ENCODE results near the gene INTS15. TPM values are rescaled to one million over a fixed set of nuclear protein-coding genes. Genes with fewer than 3 reads are reported as not detected.
A peak's percentile ranks its signal among the peaks of the same experiment; 100 is the strongest.

INTS15 gene
- total RNA-seq, 4 donors from 2014 or later: 28.0 to 63.0 (median 34.0) TPM

DNA sequence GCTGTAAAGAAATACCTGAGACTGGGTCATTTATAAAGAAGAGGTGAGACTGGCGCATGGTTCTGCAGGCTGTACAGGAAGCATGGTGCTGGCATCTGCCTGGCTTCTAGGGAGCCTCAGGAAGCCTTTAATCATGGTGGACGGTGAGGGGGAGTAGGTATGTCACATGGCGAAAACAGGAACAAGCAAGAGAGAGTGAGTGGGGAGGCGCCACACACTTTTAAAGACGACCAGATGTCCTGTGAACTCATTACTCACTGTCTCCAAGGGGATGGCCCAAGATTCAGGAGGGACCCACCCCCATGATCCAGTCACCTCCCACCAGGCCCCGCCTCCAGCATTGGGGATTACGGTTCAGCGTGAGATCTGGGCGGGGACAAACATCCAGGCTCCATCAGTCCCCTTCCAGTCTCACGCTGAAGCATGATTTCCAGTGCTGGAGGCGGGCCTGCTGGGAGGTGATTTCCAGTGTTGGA, 50.5 kb downstream of the INTS15 start:
- H3K27ac ChIP-seq: no peak overlapping the region
- DNase-seq (ENCODE audit: low spot score in 2 of 2): peak; percentile 12 to 18
- 55 to 66% methylated on average over 11 of the region's 11 CpGs for WGBS, 2 donors
- H3K9me3 ChIP-seq: no peaks in the 10 kb centered on the region
- peaks cover 0 to 46% (median 16%) of the 10 kb centered on the region in 4 donors for H3K4me1 ChIP-seq
- peaks cover 0 to 61% (median 0%) of the 10 kb centered on the region in 3 donors for H3K36me3 ChIP-seq
- H3K27me3 ChIP-seq: no peaks in the 10 kb centered on the region
- TF ChIP-seq, protein P1, sequence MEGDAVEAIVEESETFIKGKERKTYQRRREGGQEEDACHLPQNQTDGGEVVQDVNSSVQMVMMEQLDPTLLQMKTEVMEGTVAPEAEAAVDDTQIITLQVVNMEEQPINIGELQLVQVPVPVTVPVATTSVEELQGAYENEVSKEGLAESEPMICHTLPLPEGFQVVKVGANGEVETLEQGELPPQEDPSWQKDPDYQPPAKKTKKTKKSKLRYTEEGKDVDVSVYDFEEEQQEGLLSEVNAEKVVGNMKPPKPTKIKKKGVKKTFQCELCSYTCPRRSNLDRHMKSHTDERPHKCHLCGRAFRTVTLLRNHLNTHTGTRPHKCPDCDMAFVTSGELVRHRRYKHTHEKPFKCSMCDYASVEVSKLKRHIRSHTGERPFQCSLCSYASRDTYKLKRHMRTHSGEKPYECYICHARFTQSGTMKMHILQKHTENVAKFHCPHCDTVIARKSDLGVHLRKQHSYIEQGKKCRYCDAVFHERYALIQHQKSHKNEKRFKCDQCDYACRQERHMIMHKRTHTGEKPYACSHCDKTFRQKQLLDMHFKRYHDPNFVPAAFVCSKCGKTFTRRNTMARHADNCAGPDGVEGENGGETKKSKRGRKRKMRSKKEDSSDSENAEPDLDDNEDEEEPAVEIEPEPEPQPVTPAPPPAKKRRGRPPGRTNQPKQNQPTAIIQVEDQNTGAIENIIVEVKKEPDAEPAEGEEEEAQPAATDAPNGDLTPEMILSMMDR (IDR thresholded peaks at IDR 0.05): no peak
- TF ChIP-seq POLR2A (IDR thresholded peaks at IDR 0.05): no peak
- no peak for TF ChIP-seq EP300 (IDR thresholded peaks at IDR 0.05)
- no peak overlapping the region for H3K4me3 ChIP-seq

DNA sequence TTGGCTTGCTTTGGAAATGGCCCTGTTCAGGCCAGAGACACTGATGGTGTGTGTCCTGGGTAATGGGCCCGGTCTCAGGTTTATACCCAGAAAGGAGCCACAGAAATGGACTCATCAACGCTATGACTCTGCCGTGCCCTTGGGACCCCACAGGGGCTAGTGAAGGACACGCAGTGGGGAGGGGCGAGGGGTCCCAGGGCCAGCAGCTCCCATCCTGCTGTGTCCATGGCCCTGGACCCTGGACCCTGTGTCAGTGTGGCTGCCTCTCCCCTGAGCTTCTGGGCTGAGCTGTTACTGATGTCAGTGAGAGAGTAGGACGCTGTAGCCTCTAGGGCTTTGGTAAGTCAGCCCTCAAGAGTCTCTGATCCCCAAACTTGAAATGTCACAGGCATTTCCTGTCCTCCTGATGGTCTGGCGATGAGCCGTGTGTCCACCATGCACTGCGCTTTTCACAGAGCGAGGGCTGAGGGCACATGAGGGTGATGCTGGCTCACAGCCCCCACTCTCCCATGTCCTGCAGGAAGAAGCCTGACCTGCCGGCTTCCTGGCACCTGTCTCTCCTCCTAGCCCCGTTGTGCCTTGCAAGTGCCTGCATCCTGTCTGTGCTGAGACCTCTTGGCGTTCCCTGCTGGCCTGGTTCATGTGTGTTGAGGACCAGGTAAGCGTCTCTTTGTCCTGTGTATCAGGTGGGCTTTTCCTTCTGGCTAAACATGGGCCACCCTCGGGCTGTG, 51.6 kb downstream of the INTS15 start:
- Histone ChIP-seq H3K27ac (no peak overlapping the region), H3K4me3 (no peak overlapping the region), H3K36me3 (peaks cover 0 to 73% (median 0%) of the 10 kb centered on the region in 3 donors), H3K27me3 (no peaks in the 10 kb centered on the region), H3K9me3 (no peaks in the 10 kb centered on the region), H3K4me1 (peaks cover 0 to 40% (median 15%) of the 10 kb centered on the region in 4 donors)
- no peak for DNase-seq (ENCODE audit: low spot score in 2 of 2)
- WGBS, 2 donors: 85 to 91% methylated on average over 14 to 15 of the region's 15 CpGs
- TF ChIP-seq EP300 (IDR thresholded peaks at IDR 0.05): no peak
- no peak for TF ChIP-seq POLR2A (IDR thresholded peaks at IDR 0.05)
- TF ChIP-seq, protein P1 (IDR thresholded peaks at IDR 0.05): no peak

DNA sequence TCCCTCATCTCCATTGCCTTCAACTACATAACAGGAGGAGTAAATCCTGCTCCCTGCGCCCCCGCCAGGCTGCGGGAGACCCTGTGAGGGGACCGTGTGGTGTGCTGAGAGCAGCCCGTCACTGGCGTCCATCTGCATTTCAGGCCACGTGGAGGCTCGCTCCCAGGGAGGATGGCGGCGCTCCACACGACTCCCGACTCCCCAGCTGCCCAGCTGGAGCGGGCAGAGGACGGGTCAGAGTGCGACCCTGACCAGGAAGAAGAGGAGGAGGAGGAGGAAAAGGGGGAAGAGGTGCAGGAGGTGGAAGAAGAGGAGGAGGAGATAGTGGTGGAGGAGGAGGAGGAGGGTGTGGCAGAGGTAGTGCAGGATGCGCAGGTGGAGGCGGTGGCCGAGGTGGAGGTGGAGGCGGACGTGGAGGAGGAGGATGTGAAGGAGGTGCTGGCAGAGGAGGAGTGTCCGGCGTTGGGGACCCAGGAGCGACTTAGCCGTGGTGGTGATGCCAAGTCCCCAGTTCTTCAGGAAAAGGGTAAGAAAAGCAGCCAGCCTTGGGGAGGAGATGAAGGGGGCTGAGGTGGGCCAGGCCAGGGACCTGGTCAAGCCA, 52.5 kb downstream of the INTS15 start:
- Histone ChIP-seq H3K27ac (no peak overlapping the region), H3K9me3 (no peaks in the 10 kb centered on the region), H3K4me1 (peaks cover 0 to 37% (median 12%) of the 10 kb centered on the region in 4 donors), H3K4me3 (no peak overlapping the region), H3K27me3 (no peaks in the 10 kb centered on the region), H3K36me3 (peaks cover 0 to 82% (median 0%) of the 10 kb centered on the region in 3 donors)
- WGBS, 2 donors: 87 to 91% methylated on average over 21 to 24 of the region's 24 CpGs
- TF ChIP-seq POLR2A (IDR thresholded peaks at IDR 0.05) (no peak), EP300 (IDR thresholded peaks at IDR 0.05) (no peak)
- TF ChIP-seq, protein P1 (IDR thresholded peaks at IDR 0.05): no peak
- no peak for DNase-seq (ENCODE audit: low spot score in 2 of 2)

DNA sequence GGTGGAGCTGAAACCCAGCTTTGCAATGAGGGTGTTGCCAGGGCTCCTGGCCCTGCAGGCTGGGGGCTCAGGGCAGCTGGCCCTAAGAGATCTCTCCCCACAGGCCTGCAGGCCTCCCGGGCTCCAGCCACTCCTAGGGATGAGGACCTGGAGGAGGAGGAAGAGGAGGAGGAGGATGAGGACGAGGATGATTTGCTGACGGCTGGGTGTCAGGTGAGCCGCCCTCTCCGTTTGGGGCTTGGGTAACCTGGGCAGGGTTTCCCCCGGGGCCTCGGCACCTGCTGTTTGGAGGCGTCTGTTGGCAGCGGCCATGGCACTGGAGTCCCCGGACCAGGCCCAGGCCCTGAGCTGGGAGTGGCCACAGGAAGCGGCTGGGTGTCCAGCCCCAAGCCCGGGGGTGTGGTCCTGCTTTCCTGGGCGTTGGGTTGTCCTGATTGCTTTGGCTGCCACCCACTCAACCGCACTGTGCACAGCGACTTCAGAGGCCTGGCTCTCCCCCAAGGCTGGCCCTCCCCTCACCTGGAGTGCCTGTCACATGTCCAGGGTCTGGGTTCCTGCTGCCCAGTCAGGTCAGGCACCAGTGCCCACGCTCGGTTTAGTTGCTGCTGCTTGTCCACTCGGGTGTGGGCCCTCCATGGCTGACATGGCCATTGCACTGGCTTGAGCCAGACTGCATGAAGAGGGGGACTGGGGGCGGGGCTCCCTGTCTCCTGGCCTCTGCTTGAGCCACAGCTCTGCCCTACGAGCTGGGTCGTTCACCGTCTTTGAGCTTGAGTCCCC, 53.2 kb downstream of the INTS15 start:
- Histone ChIP-seq H3K4me1 (peaks cover 0 to 33% (median 9%) of the 10 kb centered on the region in 4 donors), H3K27me3 (no peaks in the 10 kb centered on the region), H3K9me3 (no peaks in the 10 kb centered on the region), H3K36me3 (peaks cover 0 to 89% (median 0%) of the 10 kb centered on the region in 3 donors), H3K27ac (no peak overlapping the region), H3K4me3 (no peak overlapping the region)
- WGBS, 2 donors: 86 to 92% methylated on average over 16 to 18 of the region's 22 CpGs
- no peak for DNase-seq (ENCODE audit: low spot score in 2 of 2)
- no peak for TF ChIP-seq POLR2A (IDR thresholded peaks at IDR 0.05)
- TF ChIP-seq, protein P1 (IDR thresholded peaks at IDR 0.05): no peak
- no peak for TF ChIP-seq EP300 (IDR thresholded peaks at IDR 0.05)

Data from tibial nerve (tissue), 4 donors.